OCI-LY7 (cell line): ENCODE data around the gene SPEN. TPM values are rescaled to one million over a fixed set of nuclear protein-coding genes. Genes with fewer than 3 reads are reported as not detected.

Source experiments
- BruUV-seq: library from RNA; stranded (reverse); fragments of 400-500 nt; replicated peaks from 2 replicates; lab custom pipeline; 2021; lab: Mats Ljungman, UMichigan
- CTCF ChIA-PET: fragments of 300-600 bp; sonication (Branson Sonifier 250); formaldehyde crosslinking; loops from one replicate; lab custom pipeline; 2022; ENCODE audit warnings: antibody characterized with exemption; ENCODE audit not compliant: unreplicated experiment; lab: Charles Lee
- POLR2A ChIA-PET: fragments of 300-600 bp; sonication (Branson Sonifier 250); formaldehyde crosslinking; loops from one replicate; lab custom pipeline; 2022; ENCODE audit warnings: antibody characterized with exemption; lab: Charles Lee
- DNase-seq: peaks from one replicate; pipeline ENCODE4 v3.0.0-alpha.2; 2015; ENCODE audit warnings: low spot score
- H2AFZ ChIP-seq: fragments of 200-600 bp; sonication (generic), shearing (Covaris generic); 2 replicates; pipeline ENCODE4 v1.6.1; 2014; ENCODE audit warnings: mild to moderate bottlenecking, antibody characterized with exemption, low read length, moderate library complexity
- H3K27ac ChIP-seq: fragments of 200-600 bp; sonication (generic); 2 replicates; pipeline ENCODE4 v1.5.1; 2014; ENCODE audit warnings: mixed run types, low read depth, mild to moderate bottlenecking, moderate library complexity, low read length, inconsistent platforms; ENCODE audit not compliant: poor library complexity, severe bottlenecking
- H3K36me3 ChIP-seq: fragments of 200-600 bp; sonication (generic); 2 replicates; pipeline ENCODE4 v1.6.1; 2014; ENCODE audit warnings: mild to moderate bottlenecking, antibody characterized with exemption, low read length, moderate library complexity, mixed read lengths; ENCODE audit not compliant: insufficient read depth
- H3K4me1 ChIP-seq: fragments of 200-600 bp; sonication (generic); 2 replicates; pipeline ENCODE4 v1.5.1; 2014; ENCODE audit warnings: mild to moderate bottlenecking, low read length; ENCODE audit not compliant: insufficient read depth, poor library complexity, severe bottlenecking
- H3K4me2 ChIP-seq: fragments of 200-600 bp; sonication (generic); 2 replicates; pipeline ENCODE4 v1.6.1; 2014; ENCODE audit warnings: mild to moderate bottlenecking, low read length
- H3K4me3 ChIP-seq: fragments of 200-600 bp; sonication (generic); 2 replicates; pipeline ENCODE4 v1.5.1; 2014; ENCODE audit warnings: mild to moderate bottlenecking, low read depth, low read length; ENCODE audit not compliant: poor library complexity, severe bottlenecking
- H3K79me2 ChIP-seq: fragments of 200-600 bp; sonication (generic); 2 replicates; pipeline ENCODE4 v1.6.1; 2016; ENCODE audit warnings: low read depth, mild to moderate bottlenecking, low read length, moderate library complexity, mixed read lengths; ENCODE audit not compliant: insufficient read depth
- H3K9me2 ChIP-seq: fragments of 200-600 bp; sonication (generic); 2 replicates; pipeline ENCODE4 v1.6.1; 2016; ENCODE audit warnings: mild to moderate bottlenecking, low read length, mixed read lengths; ENCODE audit not compliant: insufficient read depth
- H3K9me3 ChIP-seq: fragments of 200-600 bp; sonication (generic); 2 replicates; pipeline ENCODE4 v1.6.1; 2014; ENCODE audit warnings: mild to moderate bottlenecking, mixed run types, low read length, mixed read lengths
- H4K20me1 ChIP-seq: fragments of 200-600 bp; sonication (generic); 2 replicates; pipeline ENCODE4 v1.6.1; 2014; ENCODE audit warnings: mild to moderate bottlenecking, antibody characterized with exemption, low read length, moderate library complexity, mixed read lengths; ENCODE audit not compliant: insufficient read depth
- CTCF ChIP-seq: fragments of 200-600 bp; sonication (generic); conservative IDR thresholded peaks from 2 replicates; pipeline ENCODE4 v1.5.1; 2014; ENCODE audit warnings: mild to moderate bottlenecking, antibody characterized with exemption, low read length, moderate library complexity, mixed read lengths
- EZH2phosphoT487 ChIP-seq: fragments of 200-600 bp; sonication (generic); IDR thresholded peaks from 2 replicates; pipeline ENCODE4 v1.6.1; 2018; ENCODE audit warnings: low read depth, borderline replicate concordance, mild to moderate bottlenecking, mixed run types, antibody characterized with exemption, low read length, moderate library complexity, mixed read lengths
- intact Hi-C: fragments of 100-400 bp; cut with micrococcal nuclease; formaldehyde crosslinking; loops from one replicate; pipeline ENCODE4 v1.10.0; 2022; ENCODE audit not compliant: unreplicated experiment
- total RNA-seq, 2 experiments: library from RNA; depleted of rRNA in 1 of 2; stranded (reverse); fragments of >200 nt in 1 of 2; shearing (Covaris generic) in 1 of 2; gene quantifications; 2 replicates each; pipeline ENCODE4 v1.2.3, GENCODE V29; 2014 to 2022

Gene SPEN
- total RNA-seq, 2 experiments from 2014 or later: 40.7 to 87.1 TPM

DNA sequence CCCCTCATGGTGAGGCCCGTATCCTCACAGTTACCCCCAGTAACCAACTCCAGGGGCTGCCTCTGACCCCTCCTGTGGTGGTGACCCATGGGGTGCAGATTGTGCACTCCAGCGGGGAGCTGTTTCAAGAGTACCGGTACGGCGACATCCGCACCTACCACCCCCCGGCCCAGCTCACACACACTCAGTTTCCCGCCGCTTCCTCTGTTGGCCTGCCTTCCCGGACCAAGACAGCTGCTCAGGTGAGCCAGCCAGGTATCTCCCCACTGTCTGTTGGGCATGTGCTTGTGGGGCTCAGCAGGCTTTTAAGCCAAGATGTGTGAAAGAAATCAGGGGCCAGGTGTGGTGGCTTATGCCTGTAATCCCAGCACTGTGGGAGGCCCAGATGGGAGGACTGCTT, 88.5 kb downstream of the SPEN start:
- no peak overlapping the region for H2AFZ ChIP-seq
- no peaks in the 10 kb centered on the region for H3K9me3 ChIP-seq
- no peaks in the 10 kb centered on the region for H3K9me2 ChIP-seq
- ChIA-PET POLR2A (no interaction called here), CTCF (no interaction called here)
- H3K4me3 ChIP-seq: no peak overlapping the region
- intact Hi-C loops: no loop called here
- H3K79me2 ChIP-seq: no peaks in the 10 kb centered on the region
- no peak overlapping the region for H3K4me2 ChIP-seq
- no TSS peak for BruUV-seq
- H3K27ac ChIP-seq: no peak overlapping the region
- H3K4me1 ChIP-seq: no peaks in the 10 kb centered on the region
- no peak for DNase-seq
- H3K36me3 ChIP-seq: peaks cover 99% of the 10 kb centered on the region
- TF ChIP-seq CTCF (no peak), EZH2phosphoT487 (no peak)
- H4K20me1 ChIP-seq: no peaks in the 10 kb centered on the region

GRCh38 chr1:15937146-15937545, 89.6 kb downstream of the SPEN start:
- no peaks in the 10 kb centered on the region for H3K79me2 ChIP-seq
- H3K4me3 ChIP-seq: no peak overlapping the region
- CTCF ChIA-PET: interaction anchor here (0.6 kb wide), 1 partner anchor 10 kb away, joined by 3 read pairs; no protein-coding TSS in a partner anchor
- no peaks in the 10 kb centered on the region for H3K9me2 ChIP-seq
- no peak overlapping the region for H2AFZ ChIP-seq
- peaks cover 99% of the 10 kb centered on the region for H3K36me3 ChIP-seq
- TF ChIP-seq CTCF (no peak), EZH2phosphoT487 (no peak)
- H3K4me2 ChIP-seq: no peak overlapping the region
- H3K4me1 ChIP-seq: no peaks in the 10 kb centered on the region
- BruUV-seq: no TSS peak
- no peak overlapping the region for H3K27ac ChIP-seq
- POLR2A ChIA-PET: interaction anchor here (0.8 kb wide), 1 partner anchor 11 kb away, joined by 3 read pairs; no protein-coding TSS in a partner anchor
- H3K9me3 ChIP-seq: no peaks in the 10 kb centered on the region
- no peaks in the 10 kb centered on the region for H4K20me1 ChIP-seq
- DNase-seq: no peak
- intact Hi-C loops: no loop called here

DNA sequence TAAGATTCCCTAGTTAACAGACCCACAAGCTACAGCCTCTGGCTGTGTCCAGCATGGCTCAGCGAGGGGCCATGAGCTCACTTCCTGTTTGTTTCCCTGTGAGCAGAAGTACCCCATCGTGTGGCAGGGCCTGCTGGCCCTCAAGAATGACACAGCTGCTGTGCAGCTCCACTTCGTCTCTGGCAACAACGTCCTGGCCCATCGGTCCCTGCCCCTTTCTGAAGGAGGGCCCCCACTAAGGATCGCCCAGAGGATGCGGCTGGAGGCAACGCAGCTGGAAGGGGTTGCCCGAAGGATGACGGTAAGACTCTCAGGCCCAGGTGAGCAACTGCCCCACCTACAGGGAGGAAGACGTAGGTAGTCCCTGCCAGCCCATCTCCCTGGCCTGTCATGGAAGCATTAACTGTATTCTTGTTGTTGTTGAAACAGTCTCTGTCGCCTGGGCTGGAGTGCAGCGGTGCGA, 90.2 kb downstream of the SPEN start:
- H3K9me2 ChIP-seq: no peaks in the 10 kb centered on the region
- H3K27ac ChIP-seq: no peak overlapping the region
- H3K4me2 ChIP-seq: no peak overlapping the region
- no peaks in the 10 kb centered on the region for H4K20me1 ChIP-seq
- ChIA-PET POLR2A (interaction anchor here (0.6 kb wide), 1 partner anchor 46 kb away, joined by 4 read pairs; no protein-coding TSS in a partner anchor), CTCF (interaction anchor here (0.6 kb wide), 1 partner anchor 11 kb away, joined by 3 read pairs; no protein-coding TSS in a partner anchor)
- no peaks in the 10 kb centered on the region for H3K4me1 ChIP-seq
- no peak overlapping the region for H3K4me3 ChIP-seq
- intact Hi-C loops: no loop called here
- TF ChIP-seq EZH2phosphoT487: no peak
- peak; percentile 64 for TF ChIP-seq CTCF
- no TSS peak for BruUV-seq
- H3K36me3 ChIP-seq: peaks cover 99% of the 10 kb centered on the region
- H2AFZ ChIP-seq: no peak overlapping the region
- no peaks in the 10 kb centered on the region for H3K79me2 ChIP-seq
- no peaks in the 10 kb centered on the region for H3K9me3 ChIP-seq
- DNase-seq: peak; percentile 39
